Loucy (cell line): Measurements from ENCODE around the gene MANF.

Experiments
- EZH2phosphoT487 ChIP-seq: fragments of 200-600 bp; IDR thresholded peaks from 2 replicates; pipeline ENCODE4 v1.6.1; 2018; ENCODE audit warnings: antibody characterized with exemption, mild to moderate bottlenecking, moderate library complexity, borderline replicate concordance
- TF ChIP-seq, protein P1 (sequence below): fragments of 200-600 bp; sonication (generic); conservative IDR thresholded peaks from 2 replicates; pipeline ENCODE4 v1.5.1; 2014; ENCODE audit warnings: mild to moderate bottlenecking, antibody characterized with exemption, low read length

DNA sequence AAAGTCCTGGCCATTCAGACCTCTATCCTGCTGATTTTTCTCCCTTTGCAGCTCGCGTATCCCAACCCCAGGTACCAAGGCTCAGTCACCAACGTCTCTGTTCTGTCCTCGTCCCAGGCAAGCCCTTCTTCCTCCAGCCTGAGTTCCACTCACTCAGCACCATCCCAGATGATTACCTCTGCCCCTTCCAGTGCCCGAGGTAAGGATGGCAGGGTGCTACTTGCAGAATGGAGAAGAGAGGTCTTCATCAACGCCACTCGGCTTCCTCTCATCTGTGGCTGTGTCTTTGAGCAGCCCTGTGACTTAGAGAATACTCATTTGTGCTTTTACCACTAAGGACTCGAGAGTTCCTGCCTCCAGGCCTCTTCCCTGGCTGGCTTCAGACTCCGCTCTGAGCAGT is 22.6 kb upstream of the MANF start:
- TF ChIP-seq, protein P1, sequence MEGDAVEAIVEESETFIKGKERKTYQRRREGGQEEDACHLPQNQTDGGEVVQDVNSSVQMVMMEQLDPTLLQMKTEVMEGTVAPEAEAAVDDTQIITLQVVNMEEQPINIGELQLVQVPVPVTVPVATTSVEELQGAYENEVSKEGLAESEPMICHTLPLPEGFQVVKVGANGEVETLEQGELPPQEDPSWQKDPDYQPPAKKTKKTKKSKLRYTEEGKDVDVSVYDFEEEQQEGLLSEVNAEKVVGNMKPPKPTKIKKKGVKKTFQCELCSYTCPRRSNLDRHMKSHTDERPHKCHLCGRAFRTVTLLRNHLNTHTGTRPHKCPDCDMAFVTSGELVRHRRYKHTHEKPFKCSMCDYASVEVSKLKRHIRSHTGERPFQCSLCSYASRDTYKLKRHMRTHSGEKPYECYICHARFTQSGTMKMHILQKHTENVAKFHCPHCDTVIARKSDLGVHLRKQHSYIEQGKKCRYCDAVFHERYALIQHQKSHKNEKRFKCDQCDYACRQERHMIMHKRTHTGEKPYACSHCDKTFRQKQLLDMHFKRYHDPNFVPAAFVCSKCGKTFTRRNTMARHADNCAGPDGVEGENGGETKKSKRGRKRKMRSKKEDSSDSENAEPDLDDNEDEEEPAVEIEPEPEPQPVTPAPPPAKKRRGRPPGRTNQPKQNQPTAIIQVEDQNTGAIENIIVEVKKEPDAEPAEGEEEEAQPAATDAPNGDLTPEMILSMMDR, result no peak
- no peak for TF ChIP-seq EZH2phosphoT487
